Endodermal cell (in vitro differentiated cells): Measurements from ENCODE around the gene KRTAP4-8. TPM values are rescaled to one million over a fixed set of nuclear protein-coding genes. Genes with fewer than 3 reads are reported as not detected.
"Not testable (repeated sequence)": the region's sequence is repeated elsewhere in the genome, so short reads cannot be mapped to it uniquely, and the experiment has no call there.

Experiments used
- DNase-seq: peaks from one replicate; pipeline ENCODE4 v3.0.0-alpha.2; 2017
- H3K27ac ChIP-seq: 2 replicates; pipeline ENCODE4 v1.5.1; 2013; ENCODE audit warnings: mild to moderate bottlenecking, low read depth, low read length, moderate library complexity
- H3K27me3 ChIP-seq: 2 replicates; pipeline ENCODE4 v1.6.1; 2013; ENCODE audit warnings: mild to moderate bottlenecking, low read length, moderate library complexity; ENCODE audit not compliant: insufficient read depth, control insufficient read depth, poor library complexity, severe bottlenecking
- H3K36me3 ChIP-seq: 2 replicates; pipeline ENCODE4 v1.7.0; 2013; ENCODE audit warnings: mild to moderate bottlenecking, low read length, moderate library complexity; ENCODE audit not compliant: control insufficient read depth, insufficient read depth
- H3K4me1 ChIP-seq: one replicate; pipeline ENCODE4 v1.7.0; 2013; ENCODE audit warnings: low read length; ENCODE audit not compliant: control insufficient read depth, insufficient read depth
- H3K4me3 ChIP-seq: 2 replicates; pipeline ENCODE4 v1.5.1; 2013; ENCODE audit warnings: mild to moderate bottlenecking, low read length, moderate library complexity
- H3K9ac ChIP-seq: 2 replicates; pipeline ENCODE4 v1.6.1; 2013; ENCODE audit warnings: mild to moderate bottlenecking, low read length, moderate library complexity; ENCODE audit not compliant: poor library complexity, severe bottlenecking; ENCODE audit errors: extremely low read depth
- H3K9me3 ChIP-seq: 2 replicates; pipeline ENCODE4 v1.6.1; 2013; ENCODE audit warnings: mild to moderate bottlenecking, low read length, moderate library complexity; ENCODE audit not compliant: control insufficient read depth
- H3K27ac Mint-ChIP-seq: 2 replicates; pipeline ENCODE4 v1.8.0; 2020; ENCODE audit warnings: mixed read lengths
- H3K27me3 Mint-ChIP-seq: 2 replicates; pipeline ENCODE4 v1.8.0; 2021; ENCODE audit warnings: mild to moderate bottlenecking, mixed read lengths; ENCODE audit not compliant: insufficient read depth
- H3K36me3 Mint-ChIP-seq: 2 replicates; pipeline ENCODE4 v1.8.0; 2020; ENCODE audit warnings: low read depth, mixed read lengths
- H3K4me1 Mint-ChIP-seq: 2 replicates; pipeline ENCODE4 v1.8.0; 2020; ENCODE audit warnings: mixed read lengths
- H3K4me3 Mint-ChIP-seq: 2 replicates; pipeline ENCODE4 v1.8.0; 2020; ENCODE audit warnings: mild to moderate bottlenecking, moderate library complexity, mixed read lengths
- H3K9me3 Mint-ChIP-seq: 2 replicates; pipeline ENCODE4 v1.8.0; 2020; ENCODE audit warnings: mild to moderate bottlenecking, mixed read lengths
- WGBS, 2 experiments: methylation state at CpG; one replicate each; pipeline versions ENCODE4 v1.1.5 to v1.1.7; 2013; ENCODE audit warnings: missing lambda C conversion rate in 2 of 2, mixed read lengths in 1 of 2; ENCODE audit not compliant: insufficient coverage in 1 of 2, insufficient read length in 1 of 2; 5-methylcytosine and 5-hydroxymethylcytosine counted together
- total RNA-seq, 2 donors: library from RNA; stranded (reverse); fragmentation: NEBNext Ultra II Directional in 1 of 2; extraction: Animal tissue kit (Norgen Biotek cat#: 25700) in 1 of 2; gene quantifications; 2 replicates in 1 of 2; 3 replicates in 1 of 2; pipeline ENCODE4 v1.2.1, GENCODE V29; 2021
- TF ChIP-seq, protein P1 (sequence below): fragments of 200-600 bp; sonication (generic); conservative IDR thresholded peaks from 2 replicates; pipeline ENCODE4 v1.5.0; 2021; ENCODE audit warnings: antibody characterized with exemption, mild to moderate bottlenecking

The KRTAP4-8 gene
- total RNA-seq, 2 donors from 2014 or later = not detected

DNA sequence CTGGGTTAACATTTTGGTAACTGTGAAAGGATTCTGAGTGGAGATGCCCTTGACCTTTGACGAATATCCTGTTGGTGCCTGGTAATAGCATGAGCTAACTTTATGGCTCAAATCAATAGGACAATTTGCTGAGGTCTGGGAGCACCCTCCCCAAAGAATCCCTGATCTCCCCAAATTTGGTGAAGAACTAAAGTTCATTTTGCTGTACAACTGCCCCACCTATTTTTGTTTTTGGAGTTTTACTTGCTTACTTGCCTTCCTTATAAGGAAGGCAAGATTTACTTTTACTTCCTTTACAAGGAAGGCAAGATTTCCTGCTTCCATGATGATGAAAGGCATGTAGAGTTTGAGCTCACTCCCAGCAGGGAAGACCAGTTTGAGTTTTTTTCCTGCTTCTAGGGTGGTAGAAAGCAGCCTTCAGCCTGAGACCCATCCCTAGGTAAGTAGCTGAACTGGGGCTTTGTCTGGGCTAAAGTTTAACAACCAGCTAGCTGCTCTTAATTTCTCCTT, 10.1 kb upstream of the KRTAP4-8 start:
- H3K4me3 ChIP-seq = no peak overlapping the region
- Mint-ChIP-seq H3K36me3 (no peaks in the 10 kb centered on the region), H3K4me1 (peaks cover 9% of the 10 kb centered on the region), H3K27me3 (peaks cover 2% of the 10 kb centered on the region), H3K9me3 (peaks cover 25% of the 10 kb centered on the region), H3K27ac (no peak overlapping the region), H3K4me3 (no peak overlapping the region)
- TF ChIP-seq, protein P1, sequence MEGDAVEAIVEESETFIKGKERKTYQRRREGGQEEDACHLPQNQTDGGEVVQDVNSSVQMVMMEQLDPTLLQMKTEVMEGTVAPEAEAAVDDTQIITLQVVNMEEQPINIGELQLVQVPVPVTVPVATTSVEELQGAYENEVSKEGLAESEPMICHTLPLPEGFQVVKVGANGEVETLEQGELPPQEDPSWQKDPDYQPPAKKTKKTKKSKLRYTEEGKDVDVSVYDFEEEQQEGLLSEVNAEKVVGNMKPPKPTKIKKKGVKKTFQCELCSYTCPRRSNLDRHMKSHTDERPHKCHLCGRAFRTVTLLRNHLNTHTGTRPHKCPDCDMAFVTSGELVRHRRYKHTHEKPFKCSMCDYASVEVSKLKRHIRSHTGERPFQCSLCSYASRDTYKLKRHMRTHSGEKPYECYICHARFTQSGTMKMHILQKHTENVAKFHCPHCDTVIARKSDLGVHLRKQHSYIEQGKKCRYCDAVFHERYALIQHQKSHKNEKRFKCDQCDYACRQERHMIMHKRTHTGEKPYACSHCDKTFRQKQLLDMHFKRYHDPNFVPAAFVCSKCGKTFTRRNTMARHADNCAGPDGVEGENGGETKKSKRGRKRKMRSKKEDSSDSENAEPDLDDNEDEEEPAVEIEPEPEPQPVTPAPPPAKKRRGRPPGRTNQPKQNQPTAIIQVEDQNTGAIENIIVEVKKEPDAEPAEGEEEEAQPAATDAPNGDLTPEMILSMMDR = no peak
- DNase-seq = no peak
- no peaks in the 10 kb centered on the region for H3K36me3 ChIP-seq
- H3K9ac ChIP-seq = no peak overlapping the region
- WGBS, 2 experiments = 76 to 86% methylated on average over 1 of the region's 1 CpG
- H3K4me1 ChIP-seq = no peaks in the 10 kb centered on the region
- no peaks in the 10 kb centered on the region for H3K27me3 ChIP-seq
- H3K9me3 ChIP-seq = peaks cover 27% of the 10 kb centered on the region
- no peak overlapping the region for H3K27ac ChIP-seq

DNA sequence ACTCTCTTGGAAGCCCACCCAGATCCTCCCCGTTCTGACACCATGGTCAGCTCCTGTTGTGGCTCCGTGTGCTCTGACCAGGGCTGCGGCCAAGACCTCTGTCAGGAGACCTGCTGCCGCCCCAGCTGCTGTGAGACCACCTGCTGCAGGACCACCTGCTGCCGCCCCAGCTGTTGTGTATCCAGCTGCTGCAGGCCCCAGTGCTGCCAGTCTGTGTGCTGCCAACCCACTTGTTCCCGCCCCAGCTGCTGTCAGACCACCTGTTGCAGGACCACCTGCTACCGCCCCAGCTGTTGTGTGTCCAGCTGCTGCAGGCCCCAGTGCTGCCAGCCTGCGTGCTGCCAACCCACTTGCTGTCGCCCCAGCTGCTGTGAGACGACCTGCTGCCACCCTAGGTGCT, 7.4 kb upstream of the KRTAP4-8 start, which contains the start of gene KRTAP4-9:
KRTAP4-9 (plus strand) TSS at position 43 of the 400 bp plus-strand sequence; CDS start at position 43, 0 bp downstream.
- not testable (repeated sequence) for H3K36me3 Mint-ChIP-seq, H3K9me3 Mint-ChIP-seq, H3K9me3 ChIP-seq, H3K27me3 Mint-ChIP-seq, H3K27ac Mint-ChIP-seq, H3K4me3 ChIP-seq, H3K9ac ChIP-seq, H3K27ac ChIP-seq, H3K4me1 ChIP-seq, H3K4me3 Mint-ChIP-seq, H3K4me1 Mint-ChIP-seq, H3K27me3 ChIP-seq, H3K36me3 ChIP-seq, DNase-seq
- WGBS, 2 experiments = 82 to 96% methylated on average over 6 to 10 of the region's 10 CpGs

DNA sequence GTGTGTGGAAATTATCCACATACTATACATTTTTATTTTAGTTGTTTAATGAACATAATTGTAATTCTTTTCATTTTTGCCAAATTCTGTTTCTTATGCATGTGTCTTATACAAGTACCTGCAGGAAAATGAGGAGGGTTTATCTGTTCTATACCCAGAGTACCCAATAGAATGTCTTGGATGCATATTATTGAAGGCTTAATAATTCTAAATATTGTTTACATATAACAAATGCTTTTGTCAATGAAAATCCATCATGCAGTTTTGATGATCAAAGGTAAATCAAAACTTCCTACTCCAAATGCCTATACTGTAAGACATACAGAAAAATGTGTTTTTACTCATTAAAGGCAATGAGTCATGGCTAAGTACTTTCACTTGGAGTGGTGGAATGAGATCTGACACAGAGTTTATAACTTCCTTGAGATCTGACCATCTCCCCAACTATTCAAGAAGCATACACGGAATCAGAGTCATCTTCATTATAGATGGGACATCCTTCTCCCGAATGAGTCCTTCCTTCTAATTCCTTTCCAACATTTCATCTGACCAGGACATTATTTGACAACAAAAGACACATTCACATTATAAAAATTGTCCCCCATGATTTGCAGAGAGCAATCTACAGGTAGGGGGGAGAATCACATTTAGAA, 6.6 kb upstream of the KRTAP4-8 start:
- H3K9me3 ChIP-seq, H3K36me3 Mint-ChIP-seq, H3K27ac Mint-ChIP-seq, H3K36me3 ChIP-seq, H3K9ac ChIP-seq, H3K4me1 Mint-ChIP-seq, H3K27me3 Mint-ChIP-seq, H3K27ac ChIP-seq, DNase-seq, H3K4me3 Mint-ChIP-seq, H3K27me3 ChIP-seq, H3K4me1 ChIP-seq, H3K9me3 Mint-ChIP-seq, H3K4me3 ChIP-seq: not testable (repeated sequence)
- WGBS, 2 experiments = 80% methylated on average over 1 of the region's 2 CpGs; no CpG with 5 or more reads in 1 of the 2 experiments

DNA sequence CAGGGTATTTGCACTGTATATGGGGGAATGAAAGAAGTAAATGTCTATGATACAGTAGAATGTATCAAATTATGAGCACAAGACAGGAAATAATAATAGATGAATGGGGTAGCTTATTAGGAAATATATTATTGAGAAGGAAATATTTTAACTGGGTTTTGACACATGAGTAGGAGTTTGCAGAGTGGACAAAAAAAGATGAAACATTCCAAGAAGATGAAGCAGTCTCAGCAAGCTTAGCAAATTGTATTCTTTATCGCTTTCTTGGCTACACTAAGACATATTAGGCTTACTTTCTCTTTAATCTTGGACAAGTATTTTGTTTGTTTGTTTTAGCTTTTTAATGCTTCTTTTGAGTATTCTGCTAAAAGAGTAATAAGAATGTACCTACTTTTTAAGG, 6.0 kb upstream of the KRTAP4-8 start:
- Mint-ChIP-seq H3K27me3 (peaks cover 2% of the 10 kb centered on the region), H3K9me3 (peaks cover 3% of the 10 kb centered on the region), H3K36me3 (no peaks in the 10 kb centered on the region), H3K4me3 (no peak overlapping the region), H3K4me1 (peaks cover 9% of the 10 kb centered on the region), H3K27ac (no peak overlapping the region)
- TF ChIP-seq, protein P1 = no peak
- Histone ChIP-seq H3K9me3 (no peaks in the 10 kb centered on the region), H3K4me1 (no peaks in the 10 kb centered on the region), H3K9ac (no peak overlapping the region), H3K36me3 (no peaks in the 10 kb centered on the region), H3K4me3 (no peak overlapping the region), H3K27me3 (no peaks in the 10 kb centered on the region), H3K27ac (no peak overlapping the region)
- DNase-seq = no peak
- no CpG with 5 or more reads among the region's 1 CpG for WGBS, 2 experiments
